HEK293 (cell line): ENCODE measurements around the gene PNPLA3.

Experiments used
- ELK4 ChIP-seq: IDR thresholded peaks from 2 replicates; pipeline ENCODE4 v1.6.1; 2011; ENCODE audit warnings: mild to moderate bottlenecking, low read depth, low read length, borderline replicate concordance
- FEZF1 ChIP-seq: fragments of 450-650 bp; formaldehyde crosslinking; IDR thresholded peaks from 2 replicates; pipeline ENCODE4 v1.5.1; 2016; ENCODE audit warnings: missing biosample characterization, missing genetic modification characterization
- GLIS2 ChIP-seq: fragments of 450-650 bp; formaldehyde crosslinking; IDR thresholded peaks from 2 replicates; pipeline ENCODE4 v1.5.1; 2016; ENCODE audit warnings: missing biosample characterization, missing genetic modification characterization
- HOXD13 ChIP-seq: sonication (generic); formaldehyde crosslinking; IDR thresholded peaks from 2 replicates; pipeline ENCODE4 v1.8.0; 2022; ENCODE audit warnings: missing genetic modification reagents, borderline replicate concordance
- KLF1 ChIP-seq: fragments of 450-650 bp; formaldehyde crosslinking; IDR thresholded peaks from 2 replicates; pipeline ENCODE4 v1.5.1; 2016; ENCODE audit warnings: missing biosample characterization, missing genetic modification characterization
- PBX3 ChIP-seq: sonication (generic); formaldehyde crosslinking; IDR thresholded peaks from 2 replicates; pipeline ENCODE4 v1.8.1; 2022; ENCODE audit warnings: mild to moderate bottlenecking, moderate library complexity, missing genetic modification reagents
- SP2 ChIP-seq: fragments of 450-650 bp; formaldehyde crosslinking; IDR thresholded peaks from 2 replicates; pipeline ENCODE4 v1.5.1; 2016; ENCODE audit warnings: missing biosample characterization, missing genetic modification characterization
- SP7 ChIP-seq: fragments of 450-650 bp; formaldehyde crosslinking; IDR thresholded peaks from 2 replicates; pipeline ENCODE4 v1.5.1; 2016; ENCODE audit warnings: missing biosample characterization, missing genetic modification characterization
- ZBTB17 ChIP-seq: fragments of 450-650 bp; formaldehyde crosslinking; IDR thresholded peaks from 2 replicates; pipeline ENCODE4 v1.5.1; 2016; ENCODE audit warnings: missing biosample characterization, missing genetic modification characterization
- ZFHX2 ChIP-seq: fragments of 450-650 bp; formaldehyde crosslinking; conservative IDR thresholded peaks from 2 replicates; pipeline ENCODE4 v1.5.1; 2016; ENCODE audit warnings: missing biosample characterization, missing genetic modification characterization
- ZFP37 ChIP-seq: fragments of 450-650 bp; formaldehyde crosslinking; IDR thresholded peaks from 2 replicates; pipeline ENCODE4 v1.5.1; 2016; ENCODE audit warnings: missing biosample characterization, missing genetic modification characterization
- ZIC2 ChIP-seq: fragments of 450-650 bp; formaldehyde crosslinking; IDR thresholded peaks from 2 replicates; pipeline ENCODE4 v1.5.1; 2016; ENCODE audit warnings: missing biosample characterization, missing genetic modification characterization
- ZNF221 ChIP-seq: fragments of 450-650 bp; formaldehyde crosslinking; IDR thresholded peaks from 2 replicates; pipeline ENCODE4 v1.5.1; 2017; ENCODE audit warnings: missing biosample characterization, missing genetic modification characterization, borderline replicate concordance
- ZNF223 ChIP-seq: fragments of 450-650 bp; formaldehyde crosslinking; IDR thresholded peaks from 2 replicates; pipeline ENCODE4 v1.5.1; 2016; ENCODE audit warnings: missing biosample characterization, missing genetic modification characterization
- ZNF37A ChIP-seq: fragments of 450-650 bp; IDR thresholded peaks from 2 replicates; pipeline ENCODE4 v1.5.1; 2018; ENCODE audit warnings: missing biosample characterization, missing genetic modification characterization
- ZNF423 ChIP-seq: fragments of 450-650 bp; formaldehyde crosslinking; IDR thresholded peaks from 2 replicates; pipeline ENCODE4 v1.5.1; 2016; ENCODE audit warnings: missing biosample characterization, missing genetic modification characterization
- ZNF501 ChIP-seq: fragments of 450-650 bp; formaldehyde crosslinking; IDR thresholded peaks from 2 replicates; pipeline ENCODE4 v1.5.1; 2016; ENCODE audit warnings: missing biosample characterization, missing genetic modification characterization
- ZNF561 ChIP-seq: fragments of 450-650 bp; IDR thresholded peaks from 2 replicates; pipeline ENCODE4 v1.5.1; 2018; ENCODE audit warnings: missing biosample characterization, missing genetic modification characterization, borderline replicate concordance
- ZNF629 ChIP-seq: fragments of 450-650 bp; formaldehyde crosslinking; IDR thresholded peaks from 2 replicates; pipeline ENCODE4 v1.5.1; 2017; ENCODE audit warnings: missing biosample characterization, missing genetic modification characterization
- ZNF76 ChIP-seq: fragments of 450-650 bp; formaldehyde crosslinking; IDR thresholded peaks from 2 replicates; pipeline ENCODE4; 2016; ENCODE audit warnings: low read depth, missing biosample characterization, missing genetic modification characterization, borderline replicate concordance
- ZNF768 ChIP-seq: fragments of 450-650 bp; formaldehyde crosslinking; IDR thresholded peaks from 2 replicates; pipeline ENCODE4 v1.5.1; 2018; ENCODE audit warnings: missing biosample characterization, mild to moderate bottlenecking, missing genetic modification characterization
- ZNF776 ChIP-seq: fragments of 450-650 bp; formaldehyde crosslinking; IDR thresholded peaks from 2 replicates; pipeline ENCODE4 v1.5.0; 2017; ENCODE audit warnings: missing biosample characterization, missing genetic modification characterization, borderline replicate concordance
- ZNF792 ChIP-seq: fragments of 450-650 bp; formaldehyde crosslinking; IDR thresholded peaks from 2 replicates; pipeline ENCODE4 v1.5.1; 2016; ENCODE audit warnings: missing biosample characterization, missing genetic modification characterization
- ZXDB ChIP-seq: fragments of 450-650 bp; formaldehyde crosslinking; IDR thresholded peaks from 2 replicates; pipeline ENCODE4 v1.5.1; 2016; ENCODE audit warnings: missing biosample characterization, missing genetic modification characterization
- TF ChIP-seq, protein P1 (sequence below): fragments of 450-650 bp; formaldehyde crosslinking; IDR thresholded peaks from 2 replicates; pipeline ENCODE4 v1.5.1; 2016; ENCODE audit warnings: missing biosample characterization, missing genetic modification characterization
- TF ChIP-seq, protein P2 (sequence below): fragments of 450-650 bp; formaldehyde crosslinking; IDR thresholded peaks from 2 replicates; pipeline ENCODE4 v1.5.1; 2016; ENCODE audit warnings: missing biosample characterization, missing genetic modification characterization
- TF ChIP-seq, protein P3 (sequence below): fragments of 450-650 bp; formaldehyde crosslinking; conservative IDR thresholded peaks from 2 replicates; pipeline ENCODE4 v1.5.1; 2016; ENCODE audit warnings: low read depth, missing biosample characterization, missing genetic modification characterization

Gene PNPLA3

DNA sequence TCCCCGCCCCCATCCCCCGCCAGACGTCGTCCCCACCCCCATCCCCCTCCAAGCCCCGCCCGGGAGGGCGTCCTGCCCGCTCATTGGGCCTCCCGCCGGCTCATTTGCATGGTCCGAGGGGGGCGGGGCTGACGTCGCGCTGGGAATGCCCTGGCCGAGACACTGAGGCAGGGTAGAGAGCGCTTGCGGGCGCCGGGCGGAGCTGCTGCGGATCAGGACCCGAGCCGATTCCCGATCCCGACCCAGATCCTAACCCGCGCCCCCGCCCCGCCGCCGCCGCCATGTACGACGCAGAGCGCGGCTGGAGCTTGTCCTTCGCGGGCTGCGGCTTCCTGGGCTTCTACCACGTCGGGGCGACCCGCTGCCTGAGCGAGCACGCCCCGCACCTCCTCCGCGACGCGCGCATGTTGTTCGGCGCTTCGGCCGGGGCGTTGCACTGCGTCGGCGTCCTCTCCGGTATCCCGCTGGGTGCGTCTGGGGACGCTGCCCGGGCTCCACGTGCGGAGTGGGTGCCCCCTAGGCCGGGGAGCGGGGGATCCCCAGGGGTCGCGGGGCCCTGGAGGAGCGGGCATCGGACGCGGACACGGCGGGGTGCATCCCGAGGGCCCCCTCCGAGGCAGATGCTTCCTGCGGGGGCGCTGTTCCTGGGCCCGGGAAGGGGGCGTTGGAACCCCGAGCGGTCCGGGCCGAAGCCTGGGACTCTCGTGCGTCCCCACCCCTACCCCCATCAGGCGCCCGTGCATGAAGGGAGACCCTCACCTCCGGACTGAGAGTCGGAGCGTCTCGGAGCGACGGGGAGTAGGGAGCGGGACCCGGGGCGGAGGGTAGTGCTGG lies at the start of gene PNPLA3 (continued):
- TF ChIP-seq, protein P1, sequence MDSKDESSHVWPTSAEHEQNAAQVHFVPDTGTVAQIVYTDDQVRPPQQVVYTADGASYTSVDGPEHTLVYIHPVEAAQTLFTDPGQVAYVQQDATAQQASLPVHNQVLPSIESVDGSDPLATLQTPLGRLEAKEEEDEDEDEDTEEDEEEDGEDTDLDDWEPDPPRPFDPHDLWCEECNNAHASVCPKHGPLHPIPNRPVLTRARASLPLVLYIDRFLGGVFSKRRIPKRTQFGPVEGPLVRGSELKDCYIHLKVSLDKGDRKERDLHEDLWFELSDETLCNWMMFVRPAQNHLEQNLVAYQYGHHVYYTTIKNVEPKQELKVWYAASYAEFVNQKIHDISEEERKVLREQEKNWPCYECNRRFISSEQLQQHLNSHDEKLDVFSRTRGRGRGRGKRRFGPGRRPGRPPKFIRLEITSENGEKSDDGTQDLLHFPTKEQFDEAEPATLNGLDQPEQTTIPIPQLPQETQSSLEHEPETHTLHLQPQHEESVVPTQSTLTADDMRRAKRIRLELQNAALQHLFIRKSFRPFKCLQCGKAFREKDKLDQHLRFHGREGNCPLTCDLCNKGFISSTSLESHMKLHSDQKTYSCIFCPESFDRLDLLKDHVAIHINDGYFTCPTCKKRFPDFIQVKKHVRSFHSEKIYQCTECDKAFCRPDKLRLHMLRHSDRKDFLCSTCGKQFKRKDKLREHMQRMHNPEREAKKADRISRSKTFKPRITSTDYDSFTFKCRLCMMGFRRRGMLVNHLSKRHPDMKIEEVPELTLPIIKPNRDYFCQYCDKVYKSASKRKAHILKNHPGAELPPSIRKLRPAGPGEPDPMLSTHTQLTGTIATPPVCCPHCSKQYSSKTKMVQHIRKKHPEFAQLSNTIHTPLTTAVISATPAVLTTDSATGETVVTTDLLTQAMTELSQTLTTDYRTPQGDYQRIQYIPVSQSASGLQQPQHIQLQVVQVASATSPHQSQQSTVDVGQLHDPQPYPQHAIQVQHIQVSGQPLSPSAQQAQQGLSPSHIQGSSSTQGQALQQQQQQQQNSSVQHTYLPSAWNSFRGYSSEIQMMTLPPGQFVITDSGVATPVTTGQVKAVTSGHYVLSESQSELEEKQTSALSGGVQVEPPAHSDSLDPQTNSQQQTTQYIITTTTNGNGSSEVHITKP (tag by site-specific recombination) = no peak
- TF ChIP-seq, protein P2, sequence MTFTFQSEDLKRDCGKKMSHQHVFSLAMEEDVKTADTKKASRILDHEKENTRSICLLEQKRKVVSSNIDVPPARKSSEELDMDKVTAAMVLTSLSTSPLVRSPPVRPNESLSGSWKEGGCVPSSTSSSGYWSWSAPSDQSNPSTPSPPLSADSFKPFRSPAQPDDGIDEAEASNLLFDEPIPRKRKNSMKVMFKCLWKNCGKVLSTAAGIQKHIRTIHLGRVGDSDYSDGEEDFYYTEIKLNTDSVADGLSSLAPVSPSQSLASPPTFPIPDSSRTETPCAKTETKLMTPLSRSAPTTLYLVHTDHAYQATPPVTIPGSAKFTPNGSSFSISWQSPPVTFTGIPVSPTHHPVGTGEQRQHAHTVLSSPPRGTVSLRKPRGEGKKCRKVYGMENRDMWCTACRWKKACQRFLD (tag by site-specific recombination) = no peak
- TF ChIP-seq ZNF792 (tag by site-specific recombination) (no peak), KLF1 (tag by site-specific recombination) (0 out of 2 replicates have a peak, but pooled peaks have one; percentile 31), ZNF768 (tag by site-specific recombination) (no peak), ZNF776 (tag by site-specific recombination) (peak; percentile 95), ZNF37A (tag by site-specific recombination) (no peak), ZNF423 (tag by site-specific recombination) (peak; percentile 93), FEZF1 (tag by site-specific recombination) (no peak), ZIC2 (tag by site-specific recombination) (peak; percentile 97), ZNF629 (tag by site-specific recombination) (peak; percentile 64), ZXDB (tag by site-specific recombination) (peak; percentile 53), SP2 (peak; percentile 54; the same call in 1 of the 2 replicates), ELK4 (no peak), ZNF223 (no peak), HOXD13 (CRISPR knock-in tag) (no peak), ZNF561 (peak; percentile 43; the same call in 1 of the 2 replicates), PBX3 (CRISPR knock-in tag) (0 out of 2 replicates have a peak, but pooled peaks have one; percentile 44), ZNF221 (tag by site-specific recombination) (no peak), ZFP37 (tag by site-specific recombination) (peak; percentile 31; the same call in 1 of the 2 replicates), ZBTB17 (peak; percentile 91), SP7 (tag by site-specific recombination) (peak; percentile 59), GLIS2 (tag by site-specific recombination) (peak; percentile 91), ZNF501 (tag by site-specific recombination) (peak; percentile 63; the same call in 1 of the 2 replicates), ZFHX2 (peak; percentile 91), ZNF76 (tag by site-specific recombination) (peak; percentile 58)
- TF ChIP-seq, protein P3, sequence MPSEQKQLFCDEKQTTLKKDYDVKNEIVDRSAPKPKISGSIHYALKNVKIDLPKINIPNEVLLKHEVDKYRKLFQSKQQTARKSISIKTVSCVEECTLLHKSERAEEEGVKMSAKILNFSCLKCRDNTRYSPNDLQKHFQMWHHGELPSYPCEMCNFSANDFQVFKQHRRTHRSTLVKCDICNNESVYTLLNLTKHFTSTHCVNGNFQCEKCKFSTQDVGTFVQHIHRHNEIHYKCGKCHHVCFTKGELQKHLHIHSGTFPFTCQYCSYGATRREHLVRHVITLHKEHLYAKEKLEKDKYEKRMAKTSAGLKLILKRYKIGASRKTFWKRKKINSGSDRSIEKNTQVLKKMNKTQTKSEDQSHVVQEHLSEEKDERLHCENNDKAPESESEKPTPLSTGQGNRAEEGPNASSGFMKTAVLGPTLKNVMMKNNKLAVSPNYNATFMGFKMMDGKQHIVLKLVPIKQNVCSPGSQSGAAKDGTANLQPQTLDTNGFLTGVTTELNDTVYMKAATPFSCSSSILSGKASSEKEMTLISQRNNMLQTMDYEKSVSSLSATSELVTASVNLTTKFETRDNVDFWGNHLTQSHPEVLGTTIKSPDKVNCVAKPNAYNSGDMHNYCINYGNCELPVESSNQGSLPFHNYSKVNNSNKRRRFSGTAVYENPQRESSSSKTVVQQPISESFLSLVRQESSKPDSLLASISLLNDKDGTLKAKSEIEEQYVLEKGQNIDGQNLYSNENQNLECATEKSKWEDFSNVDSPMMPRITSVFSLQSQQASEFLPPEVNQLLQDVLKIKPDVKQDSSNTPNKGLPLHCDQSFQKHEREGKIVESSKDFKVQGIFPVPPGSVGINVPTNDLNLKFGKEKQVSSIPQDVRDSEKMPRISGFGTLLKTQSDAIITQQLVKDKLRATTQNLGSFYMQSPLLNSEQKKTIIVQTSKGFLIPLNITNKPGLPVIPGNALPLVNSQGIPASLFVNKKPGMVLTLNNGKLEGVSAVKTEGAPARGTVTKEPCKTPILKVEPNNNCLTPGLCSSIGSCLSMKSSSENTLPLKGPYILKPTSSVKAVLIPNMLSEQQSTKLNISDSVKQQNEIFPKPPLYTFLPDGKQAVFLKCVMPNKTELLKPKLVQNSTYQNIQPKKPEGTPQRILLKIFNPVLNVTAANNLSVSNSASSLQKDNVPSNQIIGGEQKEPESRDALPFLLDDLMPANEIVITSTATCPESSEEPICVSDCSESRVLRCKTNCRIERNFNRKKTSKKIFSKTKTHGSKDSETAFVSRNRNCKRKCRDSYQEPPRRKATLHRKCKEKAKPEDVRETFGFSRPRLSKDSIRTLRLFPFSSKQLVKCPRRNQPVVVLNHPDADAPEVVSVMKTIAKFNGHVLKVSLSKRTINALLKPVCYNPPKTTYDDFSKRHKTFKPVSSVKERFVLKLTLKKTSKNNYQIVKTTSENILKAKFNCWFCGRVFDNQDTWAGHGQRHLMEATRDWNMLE (tag by site-specific recombination) = no peak
